Mesendoderm (in vitro differentiated cells): ENCODE data around the gene FLOT1. TPM values are rescaled to one million over a fixed set of nuclear protein-coding genes. Genes with fewer than 3 reads are reported as not detected.
A peak's percentile ranks its signal among the peaks of the same experiment; 100 is the strongest.

Experiments used
- DNase-seq: peaks from one replicate; pipeline ENCODE4 v3.0.0; 2013
- H2AK5ac ChIP-seq: 2 replicates; pipeline ENCODE4 v1.6.1; 2013; ENCODE audit warnings: low read length, inconsistent platforms
- H2BK120ac ChIP-seq: 2 replicates; pipeline ENCODE4 v1.6.1; 2013; ENCODE audit warnings: low read depth, mild to moderate bottlenecking, low read length, moderate library complexity, mixed read lengths
- H2BK15ac ChIP-seq: replicated peaks from 2 replicates; pipeline ENCODE4 v1.6.1; 2013; ENCODE audit warnings: low read depth, mild to moderate bottlenecking, moderate library complexity
- H2BK5ac ChIP-seq: 2 replicates; pipeline ENCODE4 v1.6.1; 2013; ENCODE audit warnings: low read length, inconsistent platforms
- H3K18ac ChIP-seq: 2 replicates; pipeline ENCODE4 v1.6.1; 2013; ENCODE audit warnings: mild to moderate bottlenecking, low read length, mixed read lengths
- H3K23ac ChIP-seq: one replicate; pipeline ENCODE4 v1.6.1; 2013; ENCODE audit warnings: low read length
- H3K27ac ChIP-seq: 2 replicates; pipeline ENCODE4 v1.5.1; 2013; ENCODE audit warnings: low read depth, mild to moderate bottlenecking, inconsistent platforms, low read length, moderate library complexity
- H3K27me3 ChIP-seq: 2 replicates; pipeline ENCODE4 v1.6.1; 2013; ENCODE audit warnings: low read length, control low read depth, mild to moderate bottlenecking, inconsistent platforms; ENCODE audit not compliant: insufficient read depth, poor library complexity
- H3K36me3 ChIP-seq: 2 replicates; pipeline ENCODE4 v1.6.1; 2013; ENCODE audit warnings: low read length, inconsistent platforms; ENCODE audit not compliant: control insufficient read depth, insufficient read depth
- H3K4ac ChIP-seq: one replicate; pipeline ENCODE4 v1.6.1; 2013; ENCODE audit warnings: low read depth, mild to moderate bottlenecking, low read length, moderate library complexity
- H3K4me1 ChIP-seq: 2 replicates; pipeline ENCODE4 v1.6.1; 2013; ENCODE audit warnings: low read depth, low read length, inconsistent platforms; ENCODE audit not compliant: control insufficient read depth
- H3K4me2 ChIP-seq: 2 replicates; pipeline ENCODE4 v1.6.1; 2013; ENCODE audit warnings: low read length
- H3K4me3 ChIP-seq: 2 replicates; pipeline ENCODE4 v1.5.1; 2013; ENCODE audit warnings: mild to moderate bottlenecking, low read length
- H3K56ac ChIP-seq: one replicate; pipeline ENCODE4 v1.6.1; 2013; ENCODE audit warnings: low read length
- H3K79me1 ChIP-seq: 2 replicates; pipeline ENCODE4 v1.6.1; 2013; ENCODE audit warnings: low read length, inconsistent platforms
- H3K79me2 ChIP-seq: 2 replicates; pipeline ENCODE4 v1.6.1; 2013; ENCODE audit warnings: mild to moderate bottlenecking, low read length; ENCODE audit not compliant: control insufficient read depth, insufficient read depth
- H3K9ac ChIP-seq: 2 replicates; pipeline ENCODE4 v1.6.1; 2013; ENCODE audit warnings: low read length, inconsistent platforms
- H4K5ac ChIP-seq: one replicate; pipeline ENCODE4 v1.6.1; 2013; ENCODE audit warnings: low read length
- H4K8ac ChIP-seq: one replicate; pipeline ENCODE4 v1.6.1; 2013; ENCODE audit warnings: low read depth, mild to moderate bottlenecking, control low read depth, low read length, moderate library complexity
- WGBS: extraction: QIAGEN DNeasy Blood & Tissue Kit; methylation state at CpG from one replicate; pipeline ENCODE4 v1.1.7; 2013; ENCODE audit warnings: low lambda C conversion rate, missing lambda C conversion rate; ENCODE audit not compliant: insufficient coverage; ENCODE audit errors: extremely low coverage; 5-methylcytosine and 5-hydroxymethylcytosine counted together
- polyA plus RNA-seq, 2 experiments: library from polyadenylated mRNA; stranded (reverse); fragments of 200-250 nt; gene quantifications; one replicate each; pipeline ENCODE4 v1.2.3, GENCODE V29; 2013

The FLOT1 gene, protein sequence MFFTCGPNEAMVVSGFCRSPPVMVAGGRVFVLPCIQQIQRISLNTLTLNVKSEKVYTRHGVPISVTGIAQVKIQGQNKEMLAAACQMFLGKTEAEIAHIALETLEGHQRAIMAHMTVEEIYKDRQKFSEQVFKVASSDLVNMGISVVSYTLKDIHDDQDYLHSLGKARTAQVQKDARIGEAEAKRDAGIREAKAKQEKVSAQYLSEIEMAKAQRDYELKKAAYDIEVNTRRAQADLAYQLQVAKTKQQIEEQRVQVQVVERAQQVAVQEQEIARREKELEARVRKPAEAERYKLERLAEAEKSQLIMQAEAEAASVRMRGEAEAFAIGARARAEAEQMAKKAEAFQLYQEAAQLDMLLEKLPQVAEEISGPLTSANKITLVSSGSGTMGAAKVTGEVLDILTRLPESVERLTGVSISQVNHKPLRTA
- polyA plus RNA-seq (2013, experiment 1 of 2) = 70.7 TPM
- polyA plus RNA-seq (2013, experiment 2 of 2) = 68.2 TPM

- peaks cover 12% of the 10 kb centered on the region for H3K79me1 ChIP-seq
- peak within 1 kb of the TSS; percentile 91 for H3K27ac ChIP-seq
- H3K79me2 ChIP-seq = peaks cover 29% of the 10 kb centered on the region
- peaks cover 8% of the 10 kb centered on the region for H3K36me3 ChIP-seq
- peak within 1 kb of the TSS; percentile 81 for H3K4me2 ChIP-seq
- H3K23ac ChIP-seq = peak within 1 kb of the TSS; percentile 82
- H3K18ac ChIP-seq = peak within 1 kb of the TSS; percentile 77
- peak within 1 kb of the TSS; percentile 98 for H3K56ac ChIP-seq
- no peak within 1 kb of the TSS for H4K8ac ChIP-seq
- H3K4ac ChIP-seq = peak within 1 kb of the TSS; percentile 77
- H2BK5ac ChIP-seq = peak within 1 kb of the TSS; percentile 96
- H2AK5ac ChIP-seq = peak within 1 kb of the TSS; percentile 95
- H2BK120ac ChIP-seq = peak within 1 kb of the TSS; percentile 33
- WGBS = no CpG with 5 or more reads among the region's 66 CpGs
- H3K27me3 ChIP-seq = no peaks in the 10 kb centered on the region
- peak within 1 kb of the TSS; percentile 78 for H4K5ac ChIP-seq
- peak within 1 kb of the TSS; percentile 99 for H3K4me3 ChIP-seq
- H3K9ac ChIP-seq = peak within 1 kb of the TSS; percentile 100
- H3K4me1 ChIP-seq = peaks cover 8% of the 10 kb centered on the region
- no peak within 1 kb of the TSS for H2BK15ac ChIP-seq
- peak; percentile 99 for DNase-seq
These were observed at the start of gene FLOT1 for GRCh38 chr6:30742316-30743098. Gene FLOT1, minus strand, starts transcription at chr6:30742687. Its CDS starts 498 bp downstream, at chr6:30742189.

GRCh38 chr6:30790724-30791383, 48.4 kb upstream of the FLOT1 start:
- no peak overlapping the region for H4K8ac ChIP-seq
- no peaks in the 10 kb centered on the region for H3K27me3 ChIP-seq
- no peak overlapping the region for H3K4me3 ChIP-seq
- H3K27ac ChIP-seq = no peak overlapping the region
- no peaks in the 10 kb centered on the region for H3K79me2 ChIP-seq
- H2BK15ac ChIP-seq = no peak overlapping the region
- no peak overlapping the region for H3K9ac ChIP-seq
- H3K4me1 ChIP-seq = no peaks in the 10 kb centered on the region
- H3K56ac ChIP-seq = no peak overlapping the region
- no CpG with 5 or more reads among the region's 4 CpGs for WGBS
- no peak overlapping the region for H3K4me2 ChIP-seq
- H3K4ac ChIP-seq = no peak overlapping the region
- H3K79me1 ChIP-seq = no peaks in the 10 kb centered on the region
- no peak for DNase-seq
- H3K36me3 ChIP-seq = no peaks in the 10 kb centered on the region
- H3K23ac ChIP-seq = no peak overlapping the region
- H3K18ac ChIP-seq = no peak overlapping the region
- H2BK120ac ChIP-seq = no peak overlapping the region
- no peak overlapping the region for H4K5ac ChIP-seq
- H2AK5ac ChIP-seq = no peak overlapping the region
- H2BK5ac ChIP-seq = no peak overlapping the region

DNA sequence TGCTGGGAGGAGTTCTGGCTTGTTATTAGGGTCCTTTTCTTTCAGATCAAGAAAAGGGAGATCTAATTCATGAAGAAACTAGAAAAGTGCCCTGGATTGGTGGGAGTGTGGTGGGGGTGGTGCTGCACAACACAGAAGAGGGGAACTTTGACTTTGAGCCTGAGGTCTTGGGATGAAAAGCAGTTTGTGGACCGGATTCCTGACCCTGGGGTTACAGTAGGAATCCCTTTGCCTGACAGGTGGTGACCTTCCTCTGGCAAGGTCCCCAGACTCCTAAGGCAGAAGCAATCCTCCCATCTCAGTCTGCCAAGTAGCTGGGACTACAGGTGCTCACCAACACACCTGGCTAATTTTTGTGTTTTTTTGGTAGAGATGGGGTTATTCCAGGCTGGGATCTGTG, 47.1 kb upstream of the FLOT1 start:
- no peak overlapping the region for H3K23ac ChIP-seq
- H3K9ac ChIP-seq = no peak overlapping the region
- no peak overlapping the region for H2BK5ac ChIP-seq
- no peak overlapping the region for H2AK5ac ChIP-seq
- DNase-seq = no peak
- no peak overlapping the region for H4K5ac ChIP-seq
- no peak overlapping the region for H4K8ac ChIP-seq
- H3K4me3 ChIP-seq = no peak overlapping the region
- H3K27me3 ChIP-seq = no peaks in the 10 kb centered on the region
- H3K79me2 ChIP-seq = no peaks in the 10 kb centered on the region
- H3K36me3 ChIP-seq = no peaks in the 10 kb centered on the region
- WGBS = no CpG with 5 or more reads among the region's 1 CpG
- H2BK15ac ChIP-seq = no peak overlapping the region
- H3K79me1 ChIP-seq = no peaks in the 10 kb centered on the region
- no peak overlapping the region for H3K4ac ChIP-seq
- H2BK120ac ChIP-seq = no peak overlapping the region
- H3K27ac ChIP-seq = no peak overlapping the region
- no peak overlapping the region for H3K18ac ChIP-seq
- no peaks in the 10 kb centered on the region for H3K4me1 ChIP-seq
- no peak overlapping the region for H3K4me2 ChIP-seq
- H3K56ac ChIP-seq = no peak overlapping the region

DNA sequence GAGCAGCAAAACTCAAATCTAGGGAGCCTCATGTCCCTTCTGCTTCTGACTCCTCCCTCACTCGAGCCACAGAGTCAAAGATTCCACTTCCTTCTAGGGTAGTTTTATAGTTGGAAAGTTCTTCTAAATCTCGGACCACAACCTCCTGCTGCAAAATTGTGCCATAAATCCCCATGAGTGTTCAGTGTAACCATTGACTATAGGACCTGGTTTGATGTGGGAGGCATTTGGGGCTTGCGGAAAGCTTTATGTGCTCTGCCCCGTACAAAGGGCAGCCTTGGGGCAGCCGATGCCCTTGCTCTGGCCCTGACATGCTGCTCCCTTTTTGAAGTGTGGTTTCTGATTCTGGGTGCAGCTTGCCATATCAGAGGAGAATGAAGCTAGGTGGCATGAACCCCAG, 45.5 kb upstream of the FLOT1 start:
- H3K27me3 ChIP-seq = no peaks in the 10 kb centered on the region
- WGBS = no CpG with 5 or more reads among the region's 5 CpGs
- no peaks in the 10 kb centered on the region for H3K79me2 ChIP-seq
- H3K4ac ChIP-seq = no peak overlapping the region
- no peak overlapping the region for H3K18ac ChIP-seq
- H3K23ac ChIP-seq = no peak overlapping the region
- no peak for DNase-seq
- no peak overlapping the region for H4K5ac ChIP-seq
- H2AK5ac ChIP-seq = no peak overlapping the region
- no peaks in the 10 kb centered on the region for H3K4me1 ChIP-seq
- H3K79me1 ChIP-seq = no peaks in the 10 kb centered on the region
- H2BK120ac ChIP-seq = no peak overlapping the region
- no peak overlapping the region for H3K4me2 ChIP-seq
- H3K27ac ChIP-seq = no peak overlapping the region
- H3K56ac ChIP-seq = no peak overlapping the region
- H3K36me3 ChIP-seq = no peaks in the 10 kb centered on the region
- H2BK15ac ChIP-seq = no peak overlapping the region
- no peak overlapping the region for H3K4me3 ChIP-seq
- no peak overlapping the region for H2BK5ac ChIP-seq
- no peak overlapping the region for H4K8ac ChIP-seq
- no peak overlapping the region for H3K9ac ChIP-seq

GRCh38 chr6:30782425-30783014, 40.0 kb upstream of the FLOT1 start:
- no peak overlapping the region for H3K23ac ChIP-seq
- H3K27ac ChIP-seq = no peak overlapping the region
- H3K36me3 ChIP-seq = no peaks in the 10 kb centered on the region
- no peak overlapping the region for H2BK120ac ChIP-seq
- DNase-seq = no peak
- H3K9ac ChIP-seq = no peak overlapping the region
- no peaks in the 10 kb centered on the region for H3K79me2 ChIP-seq
- no peak overlapping the region for H4K5ac ChIP-seq
- no peak overlapping the region for H3K4ac ChIP-seq
- no peak overlapping the region for H3K18ac ChIP-seq
- peak overlapping the region; percentile 10 for H3K56ac ChIP-seq
- no peaks in the 10 kb centered on the region for H3K79me1 ChIP-seq
- no peak overlapping the region for H3K4me2 ChIP-seq
- no peak overlapping the region for H2AK5ac ChIP-seq
- no peak overlapping the region for H4K8ac ChIP-seq
- no peaks in the 10 kb centered on the region for H3K27me3 ChIP-seq
- no peak overlapping the region for H3K4me3 ChIP-seq
- no peak overlapping the region for H2BK5ac ChIP-seq
- H2BK15ac ChIP-seq = no peak overlapping the region
- peaks cover 4% of the 10 kb centered on the region for H3K4me1 ChIP-seq
